Mucosa of descending colon (tissue), 3 donors: ENCODE data around the gene CA9. TPM values are rescaled to one million over a fixed set of nuclear protein-coding genes. Genes with fewer than 3 reads are reported as not detected.

ENCODE experiments used
- ATAC-seq: fragments of 200-7000 bp; cut with Tn5 transposase; one replicate; pipeline ENCODE4 v1.9.1; 2020; ENCODE audit warnings: mild to moderate bottlenecking, moderate library complexity
- DNase-seq, 3 donors: peaks; one replicate each; pipeline ENCODE4 v3.0.0-alpha.2; 2020
- H3K36me3 ChIP-seq: fragments of 200-600 bp; one replicate; pipeline ENCODE4 v1.8.0; 2021; ENCODE audit warnings: low read depth, mild to moderate bottlenecking
- H3K4me1 ChIP-seq: fragments of 200-600 bp; one replicate; pipeline ENCODE4 v1.8.0; 2021; ENCODE audit warnings: low read depth, mild to moderate bottlenecking
- H3K4me3 ChIP-seq: fragments of 200-600 bp; one replicate; pipeline ENCODE4 v1.8.0; 2021; ENCODE audit warnings: mild to moderate bottlenecking
- H3K9me3 ChIP-seq: fragments of 200-600 bp; one replicate; pipeline ENCODE4 v1.8.0; 2021; ENCODE audit warnings: mild to moderate bottlenecking
- CTCF ChIP-seq: fragments of 200-600 bp; IDR thresholded peaks from one replicate; pipeline ENCODE4 v1.8.0; 2022; ENCODE audit warnings: antibody characterized with exemption, mild to moderate bottlenecking
- intact Hi-C, 2 donors: fragments of 100-400 bp; cut with DNase I in 1 of 2; cut with micrococcal nuclease in 1 of 2; formaldehyde crosslinking; loops; one replicate each; pipeline versions ENCODE4 v1.11.0 to v1.11.1; 2022; cut with DNase I, micrococcal nuclease
- total RNA-seq, 3 donors: library from RNA; stranded (reverse); fragmentation: NEBNext Ultra II Directional in 2 of 3; extraction: Animal tissue kit (Norgen Biotek cat#: 25700) in 2 of 3; gene quantifications; one replicate each; pipeline versions ENCODE4 v1.2.1 to v1.2.4, GENCODE V29; 2021 to 2023
- donor health status: DM: no; HTN: no; CAD: no; lungs with moderate emphysema.
- donor health status: DM: no; HTN: no; CAD: no.
- donor health status: DM: no; HTN: yes; CAD: no.

CA9 gene
- total RNA-seq, 3 donors from 2014 or later = 0.61 to 1.7 TPM; not detected in 1

GRCh38 chr9:35666045-35666444 lies 7.7 kb upstream of the CA9 start:
- TF ChIP-seq CTCF = no peak
- DNase-seq = no peak
- peaks cover 34% of the 10 kb centered on the region for H3K4me1 ChIP-seq
- H3K36me3 ChIP-seq = no peaks in the 10 kb centered on the region
- no peak overlapping the region for H3K4me3 ChIP-seq
- ATAC-seq = no peak
- intact Hi-C loops = no loop called here
- no peaks in the 10 kb centered on the region for H3K9me3 ChIP-seq

GRCh38 chr9:35666549-35666948 lies 7.2 kb upstream of the CA9 start:
- DNase-seq = no peak

GRCh38 chr9:35667939-35668338 lies 5.8 kb upstream of the CA9 start:
- DNase-seq (no peak), ATAC-seq (no peak)
- TF ChIP-seq CTCF = no peak
- H3K9me3 ChIP-seq = no peaks in the 10 kb centered on the region
- peaks cover 20% of the 10 kb centered on the region for H3K4me1 ChIP-seq
- H3K4me3 ChIP-seq = no peak overlapping the region
- intact Hi-C loops = no loop called here
- H3K36me3 ChIP-seq = no peaks in the 10 kb centered on the region

More at GRCh38 chr9:35666549-35666948, 7.2 kb upstream of the CA9 start:
- TF ChIP-seq CTCF = no peak
- H3K4me1 ChIP-seq = peaks cover 29% of the 10 kb centered on the region
- no peak for ATAC-seq
- H3K9me3 ChIP-seq = no peaks in the 10 kb centered on the region
- intact Hi-C loops = no loop called here
- no peak overlapping the region for H3K4me3 ChIP-seq
- no peaks in the 10 kb centered on the region for H3K36me3 ChIP-seq

GRCh38 chr9:35669331-35670145 lies 4.2 kb upstream of the CA9 start:
- Histone ChIP-seq H3K36me3 (no peaks in the 10 kb centered on the region), H3K4me1 (peaks cover 19% of the 10 kb centered on the region), H3K4me3 (no peak overlapping the region), H3K9me3 (no peaks in the 10 kb centered on the region)
- TF ChIP-seq CTCF = no peak
- ATAC-seq (peak; percentile 82), DNase-seq (peak; percentile 28 to 95 (median 80))
- intact Hi-C loops = no loop called here

- Histone ChIP-seq H3K4me3 (no peak overlapping the region), H3K36me3 (no peaks in the 10 kb centered on the region), H3K9me3 (no peaks in the 10 kb centered on the region), H3K4me1 (peaks cover 20% of the 10 kb centered on the region)
- intact Hi-C loops = no loop called here
- no peak for TF ChIP-seq CTCF
- DNase-seq (no peak), ATAC-seq (no peak)
These were observed 265 bp downstream of the CA9 start for GRCh38 chr9:35674025-35674361.
